SK-N-SH (cell line): ENCODE data around the gene NCKAP5L. TPM values are rescaled to one million over a fixed set of nuclear protein-coding genes. Genes with fewer than 3 reads are reported as not detected.

Experiments used
- CTCF ChIA-PET: fragments of 300-600, 350-600 bp; formaldehyde crosslinking; extraction: SDS; loops from one replicate; lab custom pipeline; 2021; lab: Yijun Ruan, JAX
- POLR2A ChIA-PET: fragments of 350-600 bp; sonication (Branson Sonifier 250); formaldehyde crosslinking; extraction: SDS; loops from one replicate; lab custom pipeline; 2020; ENCODE audit warnings: antibody characterized with exemption, inconsistent platforms; lab: Yijun Ruan, JAX
- DNase-seq: peaks from one replicate; pipeline ENCODE4 v3.0.0; 2012
- H2AFZ ChIP-seq: fragments of 200-600 bp; sonication (generic); 2 replicates; pipeline ENCODE4 v1.8.1; 2016; ENCODE audit warnings: antibody characterized with exemption, mild to moderate bottlenecking, low read depth
- H3F3A ChIP-seq: fragments of 200-600 bp; sonication (generic); replicated peaks from 2 replicates; pipeline ENCODE3; 2016; ENCODE audit warnings: antibody characterized with exemption, mild to moderate bottlenecking; ENCODE audit not compliant: insufficient read depth
- H3K27ac ChIP-seq, 2 experiments: fragments of 200-500 bp in 1 of 2; fragments of 200-600 bp in 1 of 2; sonication (Bioruptor generic) in 1 of 2; sonication (generic), shearing (Covaris generic) in 1 of 2; 2 replicates each; pipeline versions ENCODE4 v1.5.1 to v1.6.1; 2014 to 2016; ENCODE audit warnings: low read depth in 2 of 2, inconsistent platforms in 1 of 2, low read length in 1 of 2, mild to moderate bottlenecking in 1 of 2, mixed read lengths in 1 of 2
- H3K27me3 ChIP-seq: fragments of 200-600 bp; sonication (generic), shearing (Covaris generic); 2 replicates; pipeline ENCODE4 v1.6.1; 2016; ENCODE audit warnings: mixed run types; ENCODE audit not compliant: insufficient read depth
- H3K36me3 ChIP-seq, 2 experiments: fragments of 200-500 bp in 1 of 2; fragments of 200-600 bp in 1 of 2; sonication (Bioruptor generic) in 1 of 2; sonication (generic) in 1 of 2; replicated peaks in 1 of 2; 2 replicates each; pipeline versions ENCODE3 to v1.5.1; 2014 to 2016; ENCODE audit warnings: low read length in 1 of 2, mild to moderate bottlenecking in 1 of 2; ENCODE audit not compliant: insufficient read depth in 2 of 2, control insufficient read depth in 1 of 2
- H3K4me1 ChIP-seq, 2 experiments: fragments of 200-500 bp in 1 of 2; fragments of 200-600 bp in 1 of 2; sonication (Bioruptor generic) in 1 of 2; sonication (generic), shearing (Covaris generic) in 1 of 2; 2 replicates each; pipeline versions ENCODE4 v1.5.1 to v1.6.1; 2014 to 2016; ENCODE audit warnings: low read depth in 1 of 2, low read length in 1 of 2, mixed run types in 1 of 2; ENCODE audit not compliant: insufficient read depth in 2 of 2, control insufficient read depth in 1 of 2
- H3K4me2 ChIP-seq: fragments of 200-600 bp; sonication (generic), shearing (Covaris generic); 2 replicates; pipeline ENCODE4 v1.6.1; 2017; ENCODE audit warnings: mixed run types
- H3K4me3 ChIP-seq, 2 experiments: fragments of 200-500 bp in 1 of 2; fragments of 200-600 bp in 1 of 2; sonication (Bioruptor generic) in 1 of 2; sonication (generic), shearing (Covaris generic) in 1 of 2; 2 replicates each; pipeline versions ENCODE4 v1.5.1 to v1.8.1; 2014 to 2016; ENCODE audit warnings: low read depth in 2 of 2, inconsistent platforms in 1 of 2, low read length in 1 of 2, mild to moderate bottlenecking in 1 of 2, mixed read lengths in 1 of 2, moderate library complexity in 1 of 2
- H3K79me2 ChIP-seq: fragments of 200-600 bp; sonication (generic); 2 replicates; pipeline ENCODE4 v1.8.1; 2017; ENCODE audit warnings: mild to moderate bottlenecking; ENCODE audit not compliant: insufficient read depth
- H3K9ac ChIP-seq: fragments of 200-600 bp; sonication (generic); 2 replicates; pipeline ENCODE4 v1.6.1; 2017; ENCODE audit warnings: mixed run types
- H3K9me2 ChIP-seq: fragments of 200-600 bp; sonication (generic); 2 replicates; pipeline ENCODE4 v1.6.1; 2017; ENCODE audit warnings: mixed run types
- H3K9me3 ChIP-seq: fragments of 200-600 bp; sonication (generic); 2 replicates; pipeline ENCODE4 v1.6.1; 2017; ENCODE audit warnings: mixed run types, mild to moderate bottlenecking, moderate library complexity
- H4K20me1 ChIP-seq: fragments of 200-600 bp; sonication (generic); 2 replicates; pipeline ENCODE4 v1.6.1; 2017; ENCODE audit warnings: mild to moderate bottlenecking, mixed run types; ENCODE audit not compliant: insufficient read depth
- ELF1 ChIP-seq: IDR thresholded peaks from 2 replicates; pipeline ENCODE4 v1.4.0; 2012
- EZH2phosphoT487 ChIP-seq: fragments of 200-600 bp; sonication (generic); IDR thresholded peaks from 2 replicates; pipeline ENCODE4 v1.6.1; 2017; ENCODE audit warnings: low read depth, mixed run types, mild to moderate bottlenecking, antibody characterized with exemption, moderate library complexity, borderline replicate concordance
- FOSL2 ChIP-seq: IDR thresholded peaks from 2 replicates; pipeline ENCODE4 v1.4.0; 2012; ENCODE audit warnings: low read depth, mild to moderate bottlenecking, moderate library complexity, borderline replicate concordance
- FOXJ3 ChIP-seq: sonication (generic); formaldehyde crosslinking; IDR thresholded peaks from 2 replicates; pipeline ENCODE4 v1.5.1; 2020; ENCODE audit warnings: mild to moderate bottlenecking, missing genetic modification reagents
- FOXM1 ChIP-seq: IDR thresholded peaks from 2 replicates; pipeline ENCODE4 v1.4.0; 2012; ENCODE audit warnings: low read depth, mild to moderate bottlenecking
- GABPA ChIP-seq: IDR thresholded peaks from 2 replicates; pipeline ENCODE4 v1.4.0; 2012; ENCODE audit warnings: low read depth, mild to moderate bottlenecking
- RAD21 ChIP-seq: IDR thresholded peaks from 2 replicates; pipeline ENCODE4 v1.6.1; 2012; ENCODE audit warnings: mild to moderate bottlenecking, low read length
- RCOR1 ChIP-seq: fragments of 150-350 bp; IDR thresholded peaks from 2 replicates; pipeline ENCODE4 v1.6.1; 2017; ENCODE audit warnings: antibody characterized with exemption, low read length
- RXRA ChIP-seq: IDR thresholded peaks from 2 replicates; pipeline ENCODE4 v1.4.0; 2012; ENCODE audit warnings: low read depth, mild to moderate bottlenecking, borderline replicate concordance
- TEAD4 ChIP-seq: IDR thresholded peaks from 2 replicates; pipeline ENCODE4 v1.4.0; 2012; ENCODE audit warnings: mild to moderate bottlenecking, borderline replicate concordance; ENCODE audit not compliant: insufficient read depth
- YY1 ChIP-seq: IDR thresholded peaks from 2 replicates; pipeline ENCODE4 v1.4.0; 2012; ENCODE audit warnings: low read depth, mild to moderate bottlenecking
- WGBS: methylation state at CpG from one replicate; pipeline ENCODE4 v1.1.6; 2017; ENCODE audit warnings: low lambda C conversion rate; 5-methylcytosine and 5-hydroxymethylcytosine counted together
- polyA plus RNA-seq, 3 experiments: library from polyadenylated mRNA; depleted of rRNA; stranded (reverse); fragments of >200 nt; gene quantifications; 2 replicates each; pipeline ENCODE4 v1.2.3, GENCODE V29; 2012
- TF ChIP-seq, protein P1 (sequence below): fragments of 150-350 bp; IDR thresholded peaks from 2 replicates; pipeline ENCODE4 v1.6.1; 2016; ENCODE audit warnings: mild to moderate bottlenecking, low read depth, low read length
- TF ChIP-seq, protein P2 (sequence below): fragments of 150-350 bp; IDR thresholded peaks from 2 replicates; pipeline ENCODE4 v1.6.1; 2017; ENCODE audit warnings: antibody characterized with exemption, low read length, low read depth, borderline replicate concordance
- TF ChIP-seq, protein P3 (sequence below): IDR thresholded peaks from 2 replicates; pipeline ENCODE4 v1.6.1; 2012; ENCODE audit warnings: mild to moderate bottlenecking, low read depth, low read length, moderate library complexity
- TF ChIP-seq, protein P4 (sequence below): IDR thresholded peaks from 2 replicates; pipeline ENCODE4 v1.4.0; 2012; ENCODE audit warnings: low read depth, borderline replicate concordance

Gene NCKAP5L
- polyA plus RNA-seq, 1 of the 3 experiments (the other 2 are of a cell fraction) = 8.9 TPM

DNA sequence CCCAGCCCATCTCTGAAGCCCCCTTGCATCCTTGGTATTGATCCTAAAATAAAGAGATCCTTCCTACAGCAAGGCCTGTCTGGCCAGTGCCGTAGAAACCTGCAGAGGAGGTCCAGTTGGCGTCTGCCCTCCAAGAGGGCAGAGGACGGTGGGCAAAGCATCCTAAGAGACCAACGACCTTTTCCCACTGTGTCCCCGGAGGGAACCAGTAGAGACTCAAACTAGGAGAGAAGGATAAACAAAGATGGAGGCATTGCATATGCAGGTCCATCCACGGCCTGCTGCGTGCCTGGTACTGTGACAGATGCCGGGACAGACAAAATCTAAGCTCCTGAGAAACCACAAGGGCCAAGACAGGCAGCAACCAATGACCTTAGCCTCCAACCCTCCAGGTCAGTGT is 3.8 kb downstream of the NCKAP5L start (continued):
- TF ChIP-seq, protein P1, sequence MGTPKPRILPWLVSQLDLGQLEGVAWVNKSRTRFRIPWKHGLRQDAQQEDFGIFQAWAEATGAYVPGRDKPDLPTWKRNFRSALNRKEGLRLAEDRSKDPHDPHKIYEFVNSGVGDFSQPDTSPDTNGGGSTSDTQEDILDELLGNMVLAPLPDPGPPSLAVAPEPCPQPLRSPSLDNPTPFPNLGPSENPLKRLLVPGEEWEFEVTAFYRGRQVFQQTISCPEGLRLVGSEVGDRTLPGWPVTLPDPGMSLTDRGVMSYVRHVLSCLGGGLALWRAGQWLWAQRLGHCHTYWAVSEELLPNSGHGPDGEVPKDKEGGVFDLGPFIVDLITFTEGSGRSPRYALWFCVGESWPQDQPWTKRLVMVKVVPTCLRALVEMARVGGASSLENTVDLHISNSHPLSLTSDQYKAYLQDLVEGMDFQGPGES = no peak
- TF ChIP-seq RXRA = no peak
- TF ChIP-seq EZH2phosphoT487 = no peak
- no peak for TF ChIP-seq FOXJ3 (CRISPR knock-in tag)
- TF ChIP-seq, protein P2, sequence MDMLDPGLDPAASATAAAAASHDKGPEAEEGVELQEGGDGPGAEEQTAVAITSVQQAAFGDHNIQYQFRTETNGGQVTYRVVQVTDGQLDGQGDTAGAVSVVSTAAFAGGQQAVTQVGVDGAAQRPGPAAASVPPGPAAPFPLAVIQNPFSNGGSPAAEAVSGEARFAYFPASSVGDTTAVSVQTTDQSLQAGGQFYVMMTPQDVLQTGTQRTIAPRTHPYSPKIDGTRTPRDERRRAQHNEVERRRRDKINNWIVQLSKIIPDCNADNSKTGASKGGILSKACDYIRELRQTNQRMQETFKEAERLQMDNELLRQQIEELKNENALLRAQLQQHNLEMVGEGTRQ = no peak
- TF ChIP-seq, all 33 proteins: peak for 0

DNA sequence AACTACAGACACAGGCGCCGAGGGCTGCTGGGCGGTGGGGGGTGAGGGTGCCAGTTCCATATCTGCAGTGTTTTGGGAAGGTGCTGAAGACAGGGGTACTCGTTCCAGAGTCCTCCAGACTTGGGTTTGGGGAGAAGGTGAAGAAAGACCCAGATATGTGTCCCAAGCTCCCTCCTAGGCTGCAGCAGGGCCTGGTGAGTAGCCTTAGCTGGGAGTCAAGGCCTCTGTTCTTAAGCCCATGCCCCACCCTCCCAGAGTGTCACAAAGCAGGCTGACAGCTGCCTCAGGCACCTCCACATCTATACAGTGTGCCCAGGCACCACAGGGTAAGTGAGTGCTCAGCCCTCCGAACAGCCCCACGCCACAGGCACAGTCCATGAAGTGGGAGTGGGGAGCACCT is 4.3 kb downstream of the NCKAP5L start:
- Histone ChIP-seq H3F3A (no peaks in the 10 kb centered on the region), H3K27me3 (no peaks in the 10 kb centered on the region), H3K4me3 (no peak overlapping the region), H3K9ac (no peak overlapping the region), H3K36me3 (peaks cover 7 to 12% of the 10 kb centered on the region in 2 experiments), H2AFZ (no peak overlapping the region), H3K9me3 (no peaks in the 10 kb centered on the region), H3K4me2 (no peak overlapping the region), H3K79me2 (peaks cover 84% of the 10 kb centered on the region), H4K20me1 (peaks cover 77% of the 10 kb centered on the region), H3K27ac (no peak overlapping the region), H3K4me1 (peaks cover 15 to 26% of the 10 kb centered on the region in 2 experiments; a peak in 3 of 4 replicates), H3K9me2 (no peaks in the 10 kb centered on the region)
- ChIA-PET POLR2A (interaction anchor here (0.8 kb wide), 1 partner anchor 8 kb away, joined by 3 read pairs; no protein-coding TSS in a partner anchor), CTCF (interaction anchor here (1.5 to 7.5 kb wide), 2 partner anchors 15 to 43 kb away, joined by 4 to 51 read pairs; no protein-coding TSS in a partner anchor)
- no peak for DNase-seq
- TF ChIP-seq RCOR1 = no peak
- no peak for TF ChIP-seq RAD21
- TF ChIP-seq RXRA = no peak
- no peak for TF ChIP-seq YY1
- TF ChIP-seq GABPA = no peak
- TF ChIP-seq FOXM1 = no peak
- no peak for TF ChIP-seq FOSL2
- no peak for TF ChIP-seq ELF1
- TF ChIP-seq, protein P3, sequence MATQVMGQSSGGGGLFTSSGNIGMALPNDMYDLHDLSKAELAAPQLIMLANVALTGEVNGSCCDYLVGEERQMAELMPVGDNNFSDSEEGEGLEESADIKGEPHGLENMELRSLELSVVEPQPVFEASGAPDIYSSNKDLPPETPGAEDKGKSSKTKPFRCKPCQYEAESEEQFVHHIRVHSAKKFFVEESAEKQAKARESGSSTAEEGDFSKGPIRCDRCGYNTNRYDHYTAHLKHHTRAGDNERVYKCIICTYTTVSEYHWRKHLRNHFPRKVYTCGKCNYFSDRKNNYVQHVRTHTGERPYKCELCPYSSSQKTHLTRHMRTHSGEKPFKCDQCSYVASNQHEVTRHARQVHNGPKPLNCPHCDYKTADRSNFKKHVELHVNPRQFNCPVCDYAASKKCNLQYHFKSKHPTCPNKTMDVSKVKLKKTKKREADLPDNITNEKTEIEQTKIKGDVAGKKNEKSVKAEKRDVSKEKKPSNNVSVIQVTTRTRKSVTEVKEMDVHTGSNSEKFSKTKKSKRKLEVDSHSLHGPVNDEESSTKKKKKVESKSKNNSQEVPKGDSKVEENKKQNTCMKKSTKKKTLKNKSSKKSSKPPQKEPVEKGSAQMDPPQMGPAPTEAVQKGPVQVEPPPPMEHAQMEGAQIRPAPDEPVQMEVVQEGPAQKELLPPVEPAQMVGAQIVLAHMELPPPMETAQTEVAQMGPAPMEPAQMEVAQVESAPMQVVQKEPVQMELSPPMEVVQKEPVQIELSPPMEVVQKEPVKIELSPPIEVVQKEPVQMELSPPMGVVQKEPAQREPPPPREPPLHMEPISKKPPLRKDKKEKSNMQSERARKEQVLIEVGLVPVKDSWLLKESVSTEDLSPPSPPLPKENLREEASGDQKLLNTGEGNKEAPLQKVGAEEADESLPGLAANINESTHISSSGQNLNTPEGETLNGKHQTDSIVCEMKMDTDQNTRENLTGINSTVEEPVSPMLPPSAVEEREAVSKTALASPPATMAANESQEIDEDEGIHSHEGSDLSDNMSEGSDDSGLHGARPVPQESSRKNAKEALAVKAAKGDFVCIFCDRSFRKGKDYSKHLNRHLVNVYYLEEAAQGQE = no peak
- TF ChIP-seq TEAD4 = no peak
- TF ChIP-seq, protein P4, sequence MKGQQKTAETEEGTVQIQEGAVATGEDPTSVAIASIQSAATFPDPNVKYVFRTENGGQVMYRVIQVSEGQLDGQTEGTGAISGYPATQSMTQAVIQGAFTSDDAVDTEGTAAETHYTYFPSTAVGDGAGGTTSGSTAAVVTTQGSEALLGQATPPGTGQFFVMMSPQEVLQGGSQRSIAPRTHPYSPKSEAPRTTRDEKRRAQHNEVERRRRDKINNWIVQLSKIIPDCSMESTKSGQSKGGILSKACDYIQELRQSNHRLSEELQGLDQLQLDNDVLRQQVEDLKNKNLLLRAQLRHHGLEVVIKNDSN = no peak
- WGBS = 94% methylated on average over 6 of the region's 6 CpGs
